ENCODE data around the gene HAO1.
A peak's percentile ranks its signal among the peaks of the same experiment; 100 is the strongest.

The HAO1 gene

DNA sequence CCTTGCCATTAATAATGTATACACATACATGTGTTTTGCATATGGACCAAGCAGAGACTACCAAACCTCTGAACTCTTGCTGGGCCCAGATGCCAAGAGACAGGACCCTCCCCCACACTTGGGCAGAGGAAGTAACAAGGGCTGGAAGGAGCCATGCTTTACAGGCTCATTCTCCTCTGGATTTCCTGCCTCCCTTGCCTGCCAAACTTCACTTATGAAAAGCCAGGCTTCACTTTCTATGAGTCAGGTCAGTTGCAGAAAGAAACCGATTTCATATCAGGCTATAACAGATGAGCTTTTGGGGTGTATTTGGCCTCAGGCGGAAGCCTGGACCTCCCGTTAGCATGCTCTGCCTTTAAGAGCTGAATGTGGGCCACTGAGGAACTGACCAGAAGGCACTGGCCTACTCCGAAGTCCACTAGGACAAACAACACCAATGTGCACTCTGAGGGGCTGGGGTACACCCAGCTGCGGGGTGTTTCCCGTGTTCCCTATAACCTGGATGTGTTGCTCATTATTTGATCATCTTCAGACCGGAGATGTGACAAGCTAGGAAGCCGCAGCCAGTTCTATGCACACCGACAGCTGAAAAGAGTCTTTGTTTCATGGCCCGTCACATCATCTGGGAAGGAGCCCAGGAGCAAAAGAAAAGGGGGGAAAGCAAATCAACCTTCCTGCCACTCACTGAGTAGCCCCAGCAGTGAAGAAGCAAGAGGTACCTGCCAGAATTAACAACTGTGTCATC, 28.5 kb downstream of the HAO1 start:
- Histone ChIP-seq H3K36me3 (no peaks in the 10 kb centered on the region), H3K27ac (peak overlapping the region in 1 of 11 experiments; percentile 25; a peak in 1 of 22 replicates), H3K27me3 (no peaks in the 10 kb centered on the region), H3K9ac (no peak overlapping the region), H3K4me3 (no peak overlapping the region), H4K20me1 (no peaks in the 10 kb centered on the region), H3K4me1 (peaks cover 0 to 16% (median 0%) of the 10 kb centered on the region in 10 experiments; a peak in 6 of 20 replicates), H3K4me2 (peak overlapping the region in 3 of 11 experiments; percentile 4 to 40 (median 35); a peak in 3 of 22 replicates), H3K9me3 (replicated peaks in 1 of 11) (no peaks in the 10 kb centered on the region)
- no peak for TF ChIP-seq Cebpa-rat (IDR thresholded peaks at IDR 0.05)

DNA sequence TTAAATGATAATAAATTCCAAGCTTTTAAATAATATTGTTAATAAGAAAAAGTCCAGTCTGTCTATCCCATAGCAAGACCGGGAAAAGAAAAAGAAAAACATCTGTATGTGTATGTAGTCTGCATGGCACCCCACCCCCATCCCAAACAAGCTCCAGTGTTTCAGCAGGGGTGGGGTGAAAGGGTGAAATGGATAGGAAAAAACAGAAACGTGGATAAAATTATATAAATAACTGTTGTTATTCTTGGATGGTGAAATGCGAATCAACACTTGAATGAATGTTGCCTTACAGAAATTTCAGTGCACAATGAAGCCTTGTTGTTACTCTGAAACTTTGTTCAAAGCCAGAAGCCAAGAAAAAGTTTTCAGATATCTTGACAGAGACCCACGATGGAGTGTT, 31.4 kb downstream of the HAO1 start:
- no peaks in the 10 kb centered on the region for H4K20me1 ChIP-seq
- no peaks in the 10 kb centered on the region for H3K36me3 ChIP-seq
- H3K27me3 ChIP-seq: no peaks in the 10 kb centered on the region
- no peak overlapping the region for H3K27ac ChIP-seq
- peaks cover 0 to 7% (median 0%) of the 10 kb centered on the region in 10 experiments; a peak in 4 of 20 replicates for H3K4me1 ChIP-seq
- H3K9me3 ChIP-seq (replicated peaks in 1 of 11): no peaks in the 10 kb centered on the region
- H3K4me3 ChIP-seq: no peak overlapping the region
- H3K4me2 ChIP-seq: no peak overlapping the region
- TF ChIP-seq Cebpa-rat (IDR thresholded peaks at IDR 0.05): no peak
- no peak overlapping the region for H3K9ac ChIP-seq

DNA sequence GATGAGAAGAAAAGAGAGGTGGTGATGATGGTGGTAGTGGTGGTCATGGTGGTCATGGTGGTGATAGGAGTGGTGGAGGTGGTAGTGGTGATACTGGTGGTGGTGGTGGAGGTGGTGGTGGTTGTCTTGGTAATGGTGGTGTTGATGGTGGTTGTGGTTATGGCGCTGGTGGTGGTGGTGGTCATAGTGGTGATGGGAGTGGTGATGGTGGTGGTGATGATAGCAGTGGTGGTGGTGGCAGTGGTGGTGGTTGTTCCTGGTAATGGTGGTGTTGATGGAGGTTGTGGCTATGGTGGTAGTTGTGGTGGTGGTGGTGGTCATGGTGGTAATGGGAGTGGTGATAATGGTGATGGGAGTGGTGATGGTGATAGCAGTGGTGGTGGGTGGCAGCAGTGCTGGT, 36.8 kb downstream of the HAO1 start:
- H3K9ac ChIP-seq: no peak overlapping the region
- H3K36me3 ChIP-seq: no peaks in the 10 kb centered on the region
- TF ChIP-seq Cebpa-rat (IDR thresholded peaks at IDR 0.05): no peak
- no peak overlapping the region for H3K4me2 ChIP-seq
- no peak overlapping the region for H3K27ac ChIP-seq
- H3K27me3 ChIP-seq: no peaks in the 10 kb centered on the region
- H3K9me3 ChIP-seq (replicated peaks in 1 of 11): peaks cover 0 to 9% (median 0%) of the 10 kb centered on the region in 11 experiments; a peak in 1 of 22 replicates
- peaks cover 0 to 19% (median under 1%) of the 10 kb centered on the region in 10 experiments; a peak in 8 of 20 replicates for H3K4me1 ChIP-seq
- H3K4me3 ChIP-seq: no peak overlapping the region
- H4K20me1 ChIP-seq: no peaks in the 10 kb centered on the region

DNA sequence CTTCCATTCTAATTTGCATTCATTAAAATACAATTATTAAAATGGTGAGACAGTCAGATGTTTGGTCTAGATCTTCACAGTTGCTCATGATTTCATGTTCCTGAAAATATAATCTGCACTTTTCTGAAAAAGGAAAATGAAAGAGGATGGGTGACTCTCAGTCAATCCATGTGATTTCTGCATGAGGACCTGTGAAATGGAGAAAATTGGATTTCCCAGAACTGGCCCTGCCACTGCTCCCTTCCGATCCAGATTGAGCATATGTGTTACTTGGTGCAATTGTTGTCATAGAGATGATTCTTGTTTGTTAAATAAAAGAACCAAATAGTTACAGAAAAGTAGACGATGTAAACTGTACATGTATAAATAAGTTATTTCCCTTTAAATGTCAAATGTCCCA, 37.4 kb downstream of the HAO1 start:
- Histone ChIP-seq H3K4me2 (peak overlapping the region in 1 of 11 experiments; percentile 35; a peak in 1 of 22 replicates), H3K4me1 (peaks cover 0 to 24% (median 5%) of the 10 kb centered on the region in 10 experiments; a peak in 11 of 20 replicates), H4K20me1 (no peaks in the 10 kb centered on the region), H3K9me3 (replicated peaks in 1 of 11) (peaks cover 0 to 9% (median 0%) of the 10 kb centered on the region in 11 experiments; a peak in 1 of 22 replicates), H3K27ac (no peak overlapping the region), H3K4me3 (no peak overlapping the region), H3K27me3 (no peaks in the 10 kb centered on the region), H3K9ac (no peak overlapping the region), H3K36me3 (no peaks in the 10 kb centered on the region)
- no peak for TF ChIP-seq Cebpa-rat (IDR thresholded peaks at IDR 0.05)

DNA sequence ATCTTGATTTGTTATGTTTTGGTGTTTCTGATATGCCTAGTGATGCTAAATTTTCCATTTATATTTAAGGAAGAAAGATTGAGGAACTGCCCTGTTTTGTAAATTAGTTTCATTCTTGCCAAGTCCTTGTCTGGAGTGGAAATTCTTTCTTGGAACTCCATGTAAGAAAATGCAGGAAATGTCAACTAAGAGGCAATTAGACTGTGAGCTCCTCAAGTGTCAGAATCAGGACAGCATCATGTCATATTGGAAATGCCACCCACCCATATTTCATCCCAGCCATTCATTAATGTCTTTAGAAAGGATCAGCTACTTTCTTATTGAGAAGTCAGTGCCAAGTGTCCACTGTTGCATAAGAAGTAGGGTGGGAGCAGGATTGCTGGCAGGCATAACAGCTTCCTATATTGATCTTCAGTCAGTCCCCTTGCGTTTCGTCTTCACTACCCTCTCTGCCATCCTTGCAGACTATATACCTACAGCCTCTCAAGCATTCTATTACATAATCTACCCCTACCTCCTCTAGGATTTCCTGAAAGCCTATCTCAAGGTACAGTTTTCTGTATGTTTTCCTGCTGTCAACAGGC, 42.4 kb downstream of the HAO1 start:
- Histone ChIP-seq H3K9ac (peak overlapping the region in 4 of 11 experiments; percentile 10 to 67 (median 37); a peak in 5 of 22 replicates), H3K27me3 (no peaks in the 10 kb centered on the region), H3K9me3 (replicated peaks in 1 of 11) (peaks cover 0 to 9% (median 0%) of the 10 kb centered on the region in 11 experiments; a peak in 2 of 22 replicates), H4K20me1 (no peaks in the 10 kb centered on the region), H3K4me2 (peak overlapping the region in 5 of 11 experiments; percentile 49 to 85 (median 70); a peak in 11 of 22 replicates), H3K27ac (peak overlapping the region in 5 of 11 experiments; percentile 58 to 81 (median 78); a peak in 10 of 22 replicates), H3K36me3 (no peaks in the 10 kb centered on the region), H3K4me1 (peaks cover 0 to 37% (median 7%) of the 10 kb centered on the region in 10 experiments; a peak in 11 of 20 replicates), H3K4me3 (no peak overlapping the region)
- TF ChIP-seq Cebpa-rat (IDR thresholded peaks at IDR 0.05): no peak; a peak in 1 of 22 replicates

- Histone ChIP-seq H3K27ac (no peak overlapping the region), H3K9me3 (replicated peaks in 1 of 11) (peaks cover 0 to 8% (median 0%) of the 10 kb centered on the region in 11 experiments; a peak in 2 of 22 replicates), H3K36me3 (no peaks in the 10 kb centered on the region), H3K4me1 (peaks cover 0 to 18% (median 5%) of the 10 kb centered on the region in 10 experiments; a peak in 11 of 20 replicates), H3K27me3 (no peaks in the 10 kb centered on the region), H3K4me2 (no peak overlapping the region), H4K20me1 (no peaks in the 10 kb centered on the region), H3K9ac (no peak overlapping the region), H3K4me3 (no peak overlapping the region)
- TF ChIP-seq Cebpa-rat (IDR thresholded peaks at IDR 0.05): no peak
Observed at GRCh38 chr20:7893014-7893730, 47.1 kb downstream of the HAO1 start.

DNA sequence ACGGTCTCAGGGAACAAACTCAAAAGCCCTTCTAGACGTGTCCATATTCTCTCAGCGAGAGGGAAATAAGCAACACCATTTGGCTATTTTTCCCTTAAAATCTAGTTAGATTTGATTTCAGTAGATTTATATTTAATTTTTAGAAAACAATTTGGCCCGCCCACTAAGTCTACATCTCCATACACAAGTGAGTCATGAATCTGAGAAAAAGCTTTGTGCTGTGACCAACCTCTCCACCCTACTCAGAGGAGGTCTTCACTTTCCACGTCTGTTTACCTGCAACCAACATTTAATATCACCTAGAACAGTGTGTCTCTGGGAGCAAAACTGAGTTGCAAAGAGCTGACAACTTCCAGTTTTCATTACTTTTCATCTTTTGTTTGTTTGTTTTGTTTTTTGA, 48.6 kb downstream of the HAO1 start:
- no peak overlapping the region for H3K4me3 ChIP-seq
- H3K27ac ChIP-seq: no peak overlapping the region
- H3K4me1 ChIP-seq: peaks cover 0 to 3% (median 0%) of the 10 kb centered on the region in 10 experiments; a peak in 6 of 20 replicates
- no peaks in the 10 kb centered on the region for H4K20me1 ChIP-seq
- H3K9ac ChIP-seq: no peak overlapping the region
- TF ChIP-seq Cebpa-rat (IDR thresholded peaks at IDR 0.05): no peak
- H3K4me2 ChIP-seq: no peak overlapping the region
- H3K9me3 ChIP-seq (replicated peaks in 1 of 11): peaks cover 0 to 8% (median 0%) of the 10 kb centered on the region in 11 experiments; a peak in 2 of 22 replicates
- H3K36me3 ChIP-seq: no peaks in the 10 kb centered on the region
- no peaks in the 10 kb centered on the region for H3K27me3 ChIP-seq

DNA sequence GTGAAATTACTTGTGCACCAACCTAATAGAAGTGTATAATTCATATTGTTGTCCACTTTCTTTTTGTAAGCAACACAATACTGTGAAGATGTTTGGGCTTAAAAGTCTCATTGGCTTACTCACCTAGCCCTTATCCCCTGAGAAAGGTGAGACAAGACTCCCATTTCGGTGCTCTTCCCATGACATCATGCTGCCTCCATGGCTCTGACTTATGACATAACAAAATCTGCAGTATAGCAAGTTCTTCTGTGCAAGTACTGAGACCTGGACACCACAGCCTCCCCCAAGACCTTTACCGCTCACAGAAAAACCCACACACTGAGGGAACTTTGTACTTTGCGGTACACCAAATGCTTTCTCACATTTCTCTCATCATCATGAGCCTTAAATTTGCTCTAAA, 50.5 kb downstream of the HAO1 start:
- Histone ChIP-seq H3K9ac (no peak overlapping the region), H4K20me1 (no peaks in the 10 kb centered on the region), H3K27me3 (no peaks in the 10 kb centered on the region), H3K4me1 (no peaks in the 10 kb centered on the region), H3K4me2 (no peak overlapping the region), H3K4me3 (no peak overlapping the region), H3K36me3 (no peaks in the 10 kb centered on the region), H3K9me3 (replicated peaks in 1 of 11) (peaks cover 0 to 8% (median 0%) of the 10 kb centered on the region in 11 experiments; a peak in 1 of 22 replicates), H3K27ac (no peak overlapping the region)
- no peak for TF ChIP-seq Cebpa-rat (IDR thresholded peaks at IDR 0.05)

GRCh38 chr20:7883741-7884140, 56.5 kb downstream of the HAO1 start:
- TF ChIP-seq Cebpa-rat (IDR thresholded peaks at IDR 0.05): no peak
- no peaks in the 10 kb centered on the region for H3K36me3 ChIP-seq
- no peaks in the 10 kb centered on the region for H3K27me3 ChIP-seq
- H3K27ac ChIP-seq: no peak overlapping the region
- H3K4me2 ChIP-seq: no peak overlapping the region
- H4K20me1 ChIP-seq: no peaks in the 10 kb centered on the region
- H3K4me1 ChIP-seq: peaks cover 19 to 34% (median 25%) of the 10 kb centered on the region in 10 experiments
- H3K9ac ChIP-seq: no peak overlapping the region
- peaks cover 0 to 5% (median 0%) of the 10 kb centered on the region in 11 experiments; a peak in 1 of 22 replicates for H3K9me3 ChIP-seq (replicated peaks in 1 of 11)
- no peak overlapping the region for H3K4me3 ChIP-seq
